Testis (tissue), 2 donors: ENCODE data around the gene ESR2.

Experiments
- POLR2A ChIP-seq: fragments of 450-650 bp; IDR thresholded peaks from one replicate; pipeline ENCODE4 v1.6.1; 2017; ENCODE audit warnings: antibody characterized with exemption, mild to moderate bottlenecking, moderate library complexity
- TF ChIP-seq, protein P1 (sequence below), 3 experiments: fragments of 450-650 bp in 2 of 3; fragments of 200-600 bp in 1 of 3; sonication (generic) in 1 of 3; IDR thresholded peaks; one replicate each; pipeline ENCODE4 v1.5.1; 2016 to 2019; ENCODE audit warnings: antibody characterized with exemption in 3 of 3, mild to moderate bottlenecking in 2 of 3, moderate library complexity in 1 of 3

GRCh38 chr14:64061115-64061514 lies 233.1 kb downstream of the ESR2 start:
- TF ChIP-seq, protein P1, sequence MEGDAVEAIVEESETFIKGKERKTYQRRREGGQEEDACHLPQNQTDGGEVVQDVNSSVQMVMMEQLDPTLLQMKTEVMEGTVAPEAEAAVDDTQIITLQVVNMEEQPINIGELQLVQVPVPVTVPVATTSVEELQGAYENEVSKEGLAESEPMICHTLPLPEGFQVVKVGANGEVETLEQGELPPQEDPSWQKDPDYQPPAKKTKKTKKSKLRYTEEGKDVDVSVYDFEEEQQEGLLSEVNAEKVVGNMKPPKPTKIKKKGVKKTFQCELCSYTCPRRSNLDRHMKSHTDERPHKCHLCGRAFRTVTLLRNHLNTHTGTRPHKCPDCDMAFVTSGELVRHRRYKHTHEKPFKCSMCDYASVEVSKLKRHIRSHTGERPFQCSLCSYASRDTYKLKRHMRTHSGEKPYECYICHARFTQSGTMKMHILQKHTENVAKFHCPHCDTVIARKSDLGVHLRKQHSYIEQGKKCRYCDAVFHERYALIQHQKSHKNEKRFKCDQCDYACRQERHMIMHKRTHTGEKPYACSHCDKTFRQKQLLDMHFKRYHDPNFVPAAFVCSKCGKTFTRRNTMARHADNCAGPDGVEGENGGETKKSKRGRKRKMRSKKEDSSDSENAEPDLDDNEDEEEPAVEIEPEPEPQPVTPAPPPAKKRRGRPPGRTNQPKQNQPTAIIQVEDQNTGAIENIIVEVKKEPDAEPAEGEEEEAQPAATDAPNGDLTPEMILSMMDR (IDR thresholded peaks at IDR 0.05): no peak
- no peak for TF ChIP-seq POLR2A
